Measurements from ENCODE around the gene TSC1. TPM values are rescaled to one million over a fixed set of nuclear protein-coding genes. Genes with fewer than 3 reads are reported as not detected.

The TSC1 gene
- total and polyA plus RNA-seq, 10 of the 15 experiments (the other 5 are each of a cell fraction or from before 2014, with no cell fraction given): 4.0 to 48.0 (median 14.9) TPM

DNA sequence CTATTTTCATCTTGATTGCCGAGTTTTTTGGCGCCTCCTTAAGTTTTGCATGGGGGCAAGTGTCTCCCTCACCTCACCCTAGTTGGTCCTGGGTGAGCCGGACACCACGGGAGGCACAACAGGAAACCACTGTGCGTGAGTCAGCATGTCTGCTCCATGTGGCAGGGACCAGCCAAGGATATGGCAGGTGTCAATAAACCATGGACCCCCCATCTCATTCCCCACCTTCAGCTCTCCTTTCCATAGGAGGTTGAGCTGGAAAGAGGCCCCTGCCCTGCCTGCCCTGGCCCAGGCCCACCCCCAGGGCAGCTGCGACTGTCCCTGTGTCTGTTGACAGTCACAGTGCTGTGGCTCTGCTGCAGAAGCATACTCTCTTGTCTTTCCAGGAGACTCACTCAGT lies 62.6 kb downstream of the TSC1 start:
- Histone ChIP-seq H3K27me3 (replicated peaks in 1 of 2; ENCODE audit: control insufficient read depth in 2 of 2, insufficient read depth in 2 of 2, low read length in 1 of 2) (0 out of 4 replicates have a peak, but pooled peaks cover 0 to 4% of the 10 kb centered on the region in 2 experiments), H3K36me3 (ENCODE audit: control insufficient read depth in 2 of 2, insufficient read depth in 2 of 2, low read length in 1 of 2) (no peaks in the 10 kb centered on the region), H3K9ac (ENCODE audit: control insufficient read depth, insufficient read depth, low read length) (no peak overlapping the region), H4K20me1 (ENCODE audit: control insufficient read depth, insufficient read depth) (no peaks in the 10 kb centered on the region), H3K79me2 (ENCODE audit: control insufficient read depth, insufficient read depth, low read length) (no peaks in the 10 kb centered on the region), H3K4me3 (no peak overlapping the region), H2AFZ (ENCODE audit: control insufficient read depth, low read depth, low read length) (no peak overlapping the region), H3K27ac (ENCODE audit: control insufficient read depth, insufficient read depth) (no peak overlapping the region), H3K4me2 (ENCODE audit: control insufficient read depth, insufficient read depth) (no peak overlapping the region), H3K4me1 (ENCODE audit: control insufficient read depth, insufficient read depth, low read length) (no peaks in the 10 kb centered on the region), H3K9me3 (replicated peaks; ENCODE audit: control insufficient read depth, insufficient read depth, low read length) (no peaks in the 10 kb centered on the region)
- ChIA-PET RAD21 (ENCODE audit: unreplicated experiment) (no interaction called here), SMC1A (ENCODE audit: uncharacterized antibody, unreplicated experiment) (interaction anchor here (1.1 kb wide), 1 partner anchor 13 kb away, joined by 3 read pairs; no protein-coding TSS in a partner anchor), CTCF (interaction anchor here (6.1 kb wide), 1 partner anchor 20 kb away, joined by 32 read pairs; no protein-coding TSS in a partner anchor), POLR2A (no interaction called here)
- intact Hi-C loops (cut with micrococcal nuclease; ENCODE audit: unreplicated experiment): no loop called here
- DNase-seq (ENCODE audit: low read depth, low spot score) (no peak), ATAC-seq (no peak), FAIRE-seq (no peak)
- WGBS (ENCODE audit: insufficient coverage, insufficient replicate concordance, low lambda C conversion rate, missing lambda C conversion rate): 63% methylated on average over 6 of the region's 6 CpGs
- in situ Hi-C loops (cut with MboI): no loop called here
- BruUV-seq (replicated peaks): no TSS peak
- no peak for TF ChIP-seq RFX5 (IDR thresholded peaks at IDR 0.05; ENCODE audit: low read depth, low read length)
- TF ChIP-seq, protein P1, sequence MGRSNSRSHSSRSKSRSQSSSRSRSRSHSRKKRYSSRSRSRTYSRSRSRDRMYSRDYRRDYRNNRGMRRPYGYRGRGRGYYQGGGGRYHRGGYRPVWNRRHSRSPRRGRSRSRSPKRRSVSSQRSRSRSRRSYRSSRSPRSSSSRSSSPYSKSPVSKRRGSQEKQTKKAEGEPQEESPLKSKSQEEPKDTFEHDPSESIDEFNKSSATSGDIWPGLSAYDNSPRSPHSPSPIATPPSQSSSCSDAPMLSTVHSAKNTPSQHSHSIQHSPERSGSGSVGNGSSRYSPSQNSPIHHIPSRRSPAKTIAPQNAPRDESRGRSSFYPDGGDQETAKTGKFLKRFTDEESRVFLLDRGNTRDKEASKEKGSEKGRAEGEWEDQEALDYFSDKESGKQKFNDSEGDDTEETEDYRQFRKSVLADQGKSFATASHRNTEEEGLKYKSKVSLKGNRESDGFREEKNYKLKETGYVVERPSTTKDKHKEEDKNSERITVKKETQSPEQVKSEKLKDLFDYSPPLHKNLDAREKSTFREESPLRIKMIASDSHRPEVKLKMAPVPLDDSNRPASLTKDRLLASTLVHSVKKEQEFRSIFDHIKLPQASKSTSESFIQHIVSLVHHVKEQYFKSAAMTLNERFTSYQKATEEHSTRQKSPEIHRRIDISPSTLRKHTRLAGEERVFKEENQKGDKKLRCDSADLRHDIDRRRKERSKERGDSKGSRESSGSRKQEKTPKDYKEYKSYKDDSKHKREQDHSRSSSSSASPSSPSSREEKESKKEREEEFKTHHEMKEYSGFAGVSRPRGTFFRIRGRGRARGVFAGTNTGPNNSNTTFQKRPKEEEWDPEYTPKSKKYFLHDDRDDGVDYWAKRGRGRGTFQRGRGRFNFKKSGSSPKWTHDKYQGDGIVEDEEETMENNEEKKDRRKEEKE (IDR thresholded peaks at IDR 0.05): no peak
- TF ChIP-seq, protein P2, sequence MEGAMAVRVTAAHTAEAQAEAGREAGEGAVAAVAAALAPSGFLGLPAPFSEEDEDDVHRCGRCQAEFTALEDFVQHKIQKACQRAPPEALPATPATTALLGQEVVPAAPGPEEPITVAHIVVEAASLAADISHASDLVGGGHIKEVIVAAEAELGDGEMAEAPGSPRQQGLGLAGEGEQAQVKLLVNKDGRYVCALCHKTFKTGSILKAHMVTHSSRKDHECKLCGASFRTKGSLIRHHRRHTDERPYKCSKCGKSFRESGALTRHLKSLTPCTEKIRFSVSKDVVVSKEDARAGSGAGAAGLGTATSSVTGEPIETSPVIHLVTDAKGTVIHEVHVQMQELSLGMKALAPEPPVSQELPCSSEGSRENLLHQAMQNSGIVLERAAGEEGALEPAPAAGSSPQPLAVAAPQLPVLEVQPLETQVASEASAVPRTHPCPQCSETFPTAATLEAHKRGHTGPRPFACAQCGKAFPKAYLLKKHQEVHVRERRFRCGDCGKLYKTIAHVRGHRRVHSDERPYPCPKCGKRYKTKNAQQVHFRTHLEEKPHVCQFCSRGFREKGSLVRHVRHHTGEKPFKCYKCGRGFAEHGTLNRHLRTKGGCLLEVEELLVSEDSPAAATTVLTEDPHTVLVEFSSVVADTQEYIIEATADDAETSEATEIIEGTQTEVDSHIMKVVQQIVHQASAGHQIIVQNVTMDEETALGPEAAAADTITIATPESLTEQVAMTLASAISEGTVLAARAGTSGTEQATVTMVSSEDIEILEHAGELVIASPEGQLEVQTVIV (IDR thresholded peaks at IDR 0.05; ENCODE audit: borderline replicate concordance, partially characterized antibody): no peak
- no peak for TF ChIP-seq MEF2B (IDR thresholded peaks at IDR 0.05; ENCODE audit: partially characterized antibody, poor library complexity, severe bottlenecking)
- TF ChIP-seq, protein P3, sequence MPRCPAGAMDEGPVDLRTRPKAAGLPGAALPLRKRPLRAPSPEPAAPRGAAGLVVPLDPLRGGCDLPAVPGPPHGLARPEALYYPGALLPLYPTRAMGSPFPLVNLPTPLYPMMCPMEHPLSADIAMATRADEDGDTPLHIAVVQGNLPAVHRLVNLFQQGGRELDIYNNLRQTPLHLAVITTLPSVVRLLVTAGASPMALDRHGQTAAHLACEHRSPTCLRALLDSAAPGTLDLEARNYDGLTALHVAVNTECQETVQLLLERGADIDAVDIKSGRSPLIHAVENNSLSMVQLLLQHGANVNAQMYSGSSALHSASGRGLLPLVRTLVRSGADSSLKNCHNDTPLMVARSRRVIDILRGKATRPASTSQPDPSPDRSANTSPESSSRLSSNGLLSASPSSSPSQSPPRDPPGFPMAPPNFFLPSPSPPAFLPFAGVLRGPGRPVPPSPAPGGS (IDR thresholded peaks at IDR 0.05; ENCODE audit: borderline replicate concordance, insufficient read depth, low read depth, low read length, poor library complexity, severe bottlenecking): no peak
- TF ChIP-seq, protein P4, sequence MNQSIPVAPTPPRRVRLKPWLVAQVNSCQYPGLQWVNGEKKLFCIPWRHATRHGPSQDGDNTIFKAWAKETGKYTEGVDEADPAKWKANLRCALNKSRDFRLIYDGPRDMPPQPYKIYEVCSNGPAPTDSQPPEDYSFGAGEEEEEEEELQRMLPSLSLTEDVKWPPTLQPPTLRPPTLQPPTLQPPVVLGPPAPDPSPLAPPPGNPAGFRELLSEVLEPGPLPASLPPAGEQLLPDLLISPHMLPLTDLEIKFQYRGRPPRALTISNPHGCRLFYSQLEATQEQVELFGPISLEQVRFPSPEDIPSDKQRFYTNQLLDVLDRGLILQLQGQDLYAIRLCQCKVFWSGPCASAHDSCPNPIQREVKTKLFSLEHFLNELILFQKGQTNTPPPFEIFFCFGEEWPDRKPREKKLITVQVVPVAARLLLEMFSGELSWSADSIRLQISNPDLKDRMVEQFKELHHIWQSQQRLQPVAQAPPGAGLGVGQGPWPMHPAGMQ (IDR thresholded peaks at IDR 0.05; ENCODE audit: borderline replicate concordance): no peak
- TF ChIP-seq EP300 (IDR thresholded peaks at IDR 0.05; ENCODE audit: borderline replicate concordance in 1 of 2, control insufficient read depth in 1 of 2, low read depth in 2 of 2, low read length in 2 of 2): no peak
- TF ChIP-seq DPF2 (IDR thresholded peaks at IDR 0.05): no peak
